ENCODE results near the gene HHIP. TPM values are rescaled to one million over a fixed set of nuclear protein-coding genes. Genes with fewer than 3 reads are reported as not detected.

Gene HHIP
- polyA plus RNA-seq, 4 donors, result 2.4 to 3.5 (median 2.9) TPM

DNA sequence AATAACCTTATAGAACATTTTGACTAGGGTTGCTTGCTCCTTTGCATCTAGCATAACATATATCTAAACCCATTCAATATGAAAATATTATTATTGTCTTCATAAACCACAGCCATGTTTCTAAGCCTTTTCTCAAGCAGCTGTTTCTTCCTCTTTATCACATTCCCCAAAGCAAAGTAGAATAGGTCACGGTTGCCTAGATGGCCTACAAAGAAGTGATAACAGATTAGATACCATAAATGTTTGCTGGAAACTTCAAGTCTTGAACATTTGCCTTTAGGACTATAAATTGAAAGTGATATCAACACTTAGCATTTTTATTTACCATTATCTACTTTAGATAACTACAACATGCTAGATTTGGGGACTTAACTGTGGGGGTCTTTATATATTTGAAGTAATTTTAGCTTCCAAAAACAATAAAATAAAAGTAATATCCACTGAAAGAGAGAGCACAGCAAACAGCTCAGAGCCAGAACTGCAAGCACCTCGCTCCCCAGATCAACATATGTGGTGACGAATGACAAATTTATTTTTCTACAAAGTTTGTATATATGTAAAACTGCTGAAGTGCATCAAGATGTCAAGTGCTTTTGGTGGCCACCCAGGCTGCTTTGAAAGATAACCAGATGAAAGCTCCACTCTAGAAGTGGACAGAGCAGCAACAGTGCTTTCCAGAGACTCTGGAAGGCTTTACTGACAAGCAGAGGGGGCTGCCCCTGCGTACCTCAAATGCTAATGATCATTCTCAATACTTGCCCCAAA, 8.0 kb downstream of the HHIP start:
- DNase-seq (ENCODE audit: low read depth in 4 of 4, low spot score in 2 of 4), result no peak

DNA sequence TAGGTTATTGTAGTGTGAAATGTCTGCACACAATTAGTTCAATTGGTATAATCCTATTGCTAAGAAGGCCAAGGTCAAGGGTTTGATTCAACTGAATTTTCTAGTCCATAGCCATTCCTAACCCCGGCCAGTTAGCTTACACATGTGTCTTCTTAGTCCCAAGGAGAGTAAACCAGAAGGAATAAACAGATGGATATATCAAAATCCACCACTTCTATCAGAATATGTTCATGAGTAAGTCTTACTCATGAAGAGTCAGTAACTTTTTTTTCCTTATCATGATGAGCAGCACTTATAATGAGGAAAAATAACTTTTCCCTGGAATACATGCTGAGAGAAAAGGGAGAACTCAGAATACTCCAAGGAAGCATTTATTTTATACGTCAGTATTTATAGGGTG, 9.5 kb downstream of the HHIP start:
- no peak for DNase-seq (ENCODE audit: low read depth in 4 of 4, low spot score in 2 of 4)

DNA sequence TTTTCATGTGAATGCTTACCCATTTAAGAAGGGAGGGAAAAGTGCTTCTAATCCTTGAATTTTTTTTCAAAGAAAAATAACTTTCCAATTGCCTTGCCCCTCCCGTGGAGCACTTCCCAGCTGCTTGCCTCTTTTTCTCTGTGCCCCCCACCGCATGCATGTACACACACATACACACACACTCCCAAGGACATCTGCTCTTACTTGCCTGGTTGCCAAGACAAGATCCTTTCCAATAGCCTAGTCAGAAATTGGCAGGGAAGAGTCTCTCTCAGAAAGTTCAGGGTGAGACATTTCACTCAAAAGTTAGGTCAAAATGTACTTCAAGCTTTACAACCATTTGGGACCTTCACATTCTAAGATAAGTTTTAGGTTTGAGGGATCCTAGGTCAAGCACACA, 10.9 kb downstream of the HHIP start:
- DNase-seq (ENCODE audit: low read depth in 4 of 4, low spot score in 2 of 4), result no peak

DNA sequence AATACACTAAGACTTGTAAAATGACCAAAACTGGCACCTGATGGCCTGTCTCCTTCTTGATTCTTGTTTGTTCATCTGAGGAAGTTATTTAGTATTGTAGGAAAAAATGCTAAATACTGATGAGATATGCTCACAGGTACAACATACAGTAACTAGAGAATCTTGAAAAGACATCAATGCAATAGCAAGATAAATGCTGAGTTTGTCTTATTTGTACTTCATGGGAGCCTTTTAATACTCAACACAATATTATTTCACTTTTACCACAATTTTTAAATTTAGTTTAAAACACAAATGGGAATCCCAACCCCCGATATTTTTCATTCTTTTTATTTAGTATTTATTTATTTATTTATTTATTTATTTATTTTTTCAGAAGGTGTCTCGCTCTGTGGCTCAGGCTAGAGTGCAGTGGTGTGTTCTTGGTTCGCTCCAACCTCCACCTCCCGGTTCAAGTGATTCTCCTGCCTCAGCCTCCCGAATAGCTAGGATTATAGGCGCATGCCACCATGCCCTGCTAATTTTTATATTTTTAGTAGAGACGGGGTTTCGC, 12.1 kb downstream of the HHIP start:
- DNase-seq (ENCODE audit: low read depth in 4 of 4, low spot score in 2 of 4), result no peak

DNA sequence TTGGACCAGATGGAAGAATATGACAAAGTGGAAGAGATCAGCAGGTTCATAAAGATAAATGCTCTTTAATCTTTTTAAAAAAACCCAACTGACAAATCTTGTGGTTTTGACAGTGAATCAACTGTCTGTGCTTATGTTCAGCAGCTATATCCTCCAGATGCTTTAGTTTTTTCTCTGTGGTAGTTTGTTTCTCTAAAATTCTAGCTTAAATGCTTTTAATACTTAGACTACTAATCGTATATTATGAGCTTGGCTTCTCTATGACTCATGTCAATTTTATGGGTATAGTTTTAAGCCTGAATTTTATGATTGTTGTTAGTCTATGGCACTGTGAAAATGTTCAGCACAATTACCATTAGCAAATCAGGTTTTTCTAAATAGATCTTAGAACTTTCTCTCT, 12.9 kb downstream of the HHIP start:
- DNase-seq (ENCODE audit: low read depth in 4 of 4, low spot score in 2 of 4), result no peak

DNA sequence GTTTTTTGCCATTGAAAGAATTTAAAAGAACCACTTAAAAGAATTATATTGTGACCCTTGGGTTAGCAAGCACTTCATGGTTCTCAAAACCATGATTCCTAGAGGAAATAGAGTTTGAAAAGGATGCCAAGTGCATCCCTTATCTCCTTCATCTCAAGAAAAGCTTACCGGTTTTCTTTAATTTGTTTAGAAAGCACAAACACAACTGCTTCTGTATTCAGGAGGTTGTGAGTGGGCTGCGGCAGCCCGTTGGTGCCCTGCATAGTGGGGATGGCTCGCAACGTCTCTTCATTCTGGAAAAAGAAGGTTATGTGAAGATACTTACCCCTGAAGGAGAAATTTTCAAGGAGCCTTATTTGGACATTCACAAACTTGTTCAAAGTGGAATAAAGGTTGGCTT, 13.5 kb downstream of the HHIP start:
- DNase-seq (ENCODE audit: low read depth in 4 of 4, low spot score in 2 of 4), result no peak

DNA sequence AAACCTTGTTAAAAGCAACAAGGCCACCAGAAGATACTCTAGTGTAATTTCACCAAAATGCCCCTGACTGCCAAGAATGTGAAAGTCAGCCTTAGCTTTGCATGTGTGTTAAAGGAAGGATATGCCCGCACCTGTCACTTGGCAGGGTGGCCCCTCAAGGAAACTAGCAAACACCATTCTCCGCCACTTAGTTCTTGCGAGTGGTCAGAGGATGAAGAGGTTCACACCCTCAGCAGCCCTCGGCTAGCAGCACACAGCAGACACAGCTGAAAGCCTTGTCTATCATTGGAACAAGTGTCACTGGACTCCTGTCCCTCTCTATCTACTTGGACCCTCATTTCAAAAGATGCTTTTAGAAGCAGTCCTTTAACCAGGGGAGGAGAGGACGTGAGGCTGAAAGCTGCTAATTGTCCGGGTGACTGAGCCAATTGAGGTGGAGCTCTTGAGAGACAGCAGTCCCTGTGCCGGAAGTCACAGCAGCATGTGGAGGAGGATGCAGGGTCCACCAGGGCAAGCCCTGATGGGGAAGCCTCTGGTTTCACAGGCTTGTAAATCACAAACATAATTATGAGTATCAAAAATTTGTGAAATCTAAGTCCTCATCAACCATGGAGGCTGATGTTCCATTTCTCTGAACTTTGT, 18.0 kb downstream of the HHIP start:
- DNase-seq (ENCODE audit: low read depth in 4 of 4, low spot score in 2 of 4), result no peak

DNA sequence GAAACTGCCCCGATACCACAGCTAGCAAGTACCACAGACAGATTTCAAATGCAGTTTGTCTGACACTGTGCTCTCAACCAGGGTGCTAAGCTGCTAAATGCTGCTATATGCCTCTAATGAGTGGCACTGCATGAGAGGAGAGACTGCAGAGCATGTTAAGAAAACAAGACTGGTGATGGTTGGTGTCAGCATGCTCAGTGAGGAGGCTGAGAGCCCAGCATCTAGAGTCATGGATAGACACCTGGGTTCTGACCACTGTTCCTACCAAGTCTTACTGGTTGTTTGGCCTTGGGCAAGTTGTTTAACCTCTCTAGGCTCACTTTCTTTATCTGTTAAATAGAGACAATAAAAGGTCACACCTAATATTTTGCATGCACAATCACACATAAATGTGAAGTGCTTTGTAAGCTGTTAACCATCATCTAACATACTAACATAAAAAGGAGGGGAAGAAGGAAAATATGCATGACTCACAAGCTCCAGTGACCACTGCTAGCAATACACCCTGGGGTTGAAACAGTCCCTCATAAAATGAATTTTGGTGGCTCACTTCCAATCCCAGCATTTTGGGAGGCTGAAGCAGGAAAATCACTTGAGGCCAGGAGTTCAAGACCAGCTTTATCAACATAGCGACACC, 20.7 kb downstream of the HHIP start:
- DNase-seq (ENCODE audit: low read depth in 4 of 4, low spot score in 2 of 4), result no peak

DNA sequence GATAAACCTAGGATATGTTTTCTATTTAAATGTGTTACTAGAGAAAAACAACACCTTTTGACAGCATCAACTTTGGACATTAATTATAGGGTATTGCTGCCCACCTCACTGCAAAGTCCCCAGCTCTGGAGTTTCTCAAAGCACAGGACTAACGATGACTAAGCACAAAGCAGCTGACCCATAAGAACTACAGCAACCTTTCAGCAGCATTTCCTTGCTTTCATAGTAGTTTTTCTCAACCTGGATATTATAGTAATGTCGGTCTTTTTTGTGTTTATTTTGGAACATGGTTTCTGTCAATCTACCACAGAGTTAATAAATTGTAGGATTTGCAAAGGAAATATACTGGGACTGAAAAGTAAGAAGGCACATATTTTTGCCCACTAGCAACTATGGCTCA, 21.5 kb downstream of the HHIP start:
- no peak for DNase-seq (ENCODE audit: low read depth in 4 of 4, low spot score in 2 of 4)

DNA sequence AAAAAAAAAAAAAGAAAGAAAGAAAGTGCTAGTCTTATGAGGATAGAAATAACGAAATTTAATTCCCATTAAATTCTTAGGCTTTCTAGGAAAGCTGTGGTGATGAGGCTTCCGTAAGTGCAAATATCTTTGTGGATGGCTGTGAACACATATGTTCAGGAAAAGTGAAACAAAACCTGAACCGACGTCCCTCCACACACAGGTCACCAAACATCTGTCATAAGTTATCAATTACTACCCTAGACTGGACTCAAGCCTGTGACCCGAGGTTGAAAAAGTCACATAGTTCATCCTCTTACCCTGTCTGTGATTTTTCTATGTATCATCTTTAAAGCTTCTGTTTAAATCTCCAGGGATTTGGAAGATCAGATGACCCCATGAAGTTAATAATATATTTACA, 24.8 kb downstream of the HHIP start:
- DNase-seq (ENCODE audit: low read depth in 4 of 4, low spot score in 2 of 4), result no peak

DNA sequence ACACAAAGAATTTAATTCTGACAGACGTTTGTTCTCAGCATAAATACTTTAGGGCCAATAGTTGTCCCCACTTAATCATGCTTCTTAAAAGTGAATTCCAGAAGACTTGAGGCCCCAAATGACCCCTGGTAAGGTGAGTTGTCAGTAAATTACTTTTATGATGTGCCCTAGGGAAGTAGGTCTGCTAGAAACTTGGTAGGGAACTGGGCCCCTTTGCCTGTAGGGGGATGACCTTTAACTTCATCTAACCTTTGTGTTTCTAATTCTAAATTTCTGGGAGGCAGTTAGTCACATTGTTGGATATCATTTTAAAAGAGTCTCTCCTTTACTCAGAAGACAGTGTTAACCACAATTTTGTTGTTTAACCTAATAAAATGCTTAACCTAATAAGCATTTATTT, 28.8 kb downstream of the HHIP start:
- no peak for DNase-seq (ENCODE audit: low read depth in 4 of 4, low spot score in 2 of 4)

DNA sequence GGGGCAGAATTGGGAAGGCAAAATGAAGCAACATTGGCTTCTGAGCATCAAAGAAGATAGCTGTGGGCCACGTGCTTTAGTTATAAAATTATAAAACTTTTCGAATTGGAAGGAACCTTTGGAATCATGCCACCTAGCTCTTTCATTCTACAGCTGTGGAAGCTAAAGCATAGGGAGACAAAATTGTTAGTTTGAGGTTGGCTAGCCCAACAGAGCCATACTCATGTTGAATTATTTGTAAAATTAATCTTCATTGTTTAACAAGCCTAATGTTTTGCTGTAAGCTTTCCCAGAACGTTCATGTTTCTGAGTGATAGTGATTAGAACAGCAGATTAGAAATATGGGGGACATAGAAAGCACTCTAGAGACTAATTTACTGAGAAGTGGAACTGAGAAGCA, 35.9 kb downstream of the HHIP start:
- DNase-seq (ENCODE audit: low read depth in 4 of 4, low spot score in 2 of 4), result no peak

DNA sequence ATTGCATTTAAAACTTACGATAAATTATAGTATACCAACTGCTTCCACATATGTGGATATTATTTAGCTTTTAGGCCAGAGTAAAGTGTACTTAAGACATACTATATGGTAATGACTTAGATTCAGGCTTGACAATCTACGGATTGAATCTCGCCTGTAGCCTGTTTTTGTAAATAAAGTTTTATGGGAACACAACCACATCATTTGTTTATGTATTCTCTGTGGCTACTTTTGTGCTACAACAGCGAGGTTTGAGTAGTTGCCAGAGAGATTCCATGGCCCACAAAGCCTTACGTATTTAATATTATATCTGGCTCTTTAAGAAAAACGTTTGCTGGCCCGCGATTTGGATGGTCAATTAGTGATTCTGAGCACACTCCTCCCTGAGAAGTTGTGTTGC, 37.6 kb downstream of the HHIP start:
- DNase-seq (ENCODE audit: low read depth in 4 of 4, low spot score in 2 of 4), result no peak

DNA sequence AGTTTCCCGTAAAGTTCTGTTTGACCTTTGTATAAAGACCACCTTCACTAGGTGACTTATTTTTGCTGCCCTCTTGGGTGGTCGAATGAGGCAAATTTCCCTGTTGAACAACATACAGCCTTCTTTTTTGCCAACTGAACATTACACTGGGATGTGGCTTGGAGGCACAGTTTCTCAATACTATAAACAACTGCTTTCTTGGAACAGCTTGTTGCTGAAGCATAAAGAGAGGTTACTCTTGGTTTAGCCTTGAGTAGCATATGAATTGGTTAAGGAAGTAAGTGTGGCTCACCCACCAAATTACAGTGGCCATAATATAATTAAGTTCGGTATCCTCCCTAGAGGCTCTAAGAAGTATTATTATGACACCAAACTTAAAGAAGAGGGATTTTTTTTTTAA, 40.0 kb downstream of the HHIP start:
- no peak for DNase-seq (ENCODE audit: low read depth in 4 of 4, low spot score in 2 of 4)

DNA sequence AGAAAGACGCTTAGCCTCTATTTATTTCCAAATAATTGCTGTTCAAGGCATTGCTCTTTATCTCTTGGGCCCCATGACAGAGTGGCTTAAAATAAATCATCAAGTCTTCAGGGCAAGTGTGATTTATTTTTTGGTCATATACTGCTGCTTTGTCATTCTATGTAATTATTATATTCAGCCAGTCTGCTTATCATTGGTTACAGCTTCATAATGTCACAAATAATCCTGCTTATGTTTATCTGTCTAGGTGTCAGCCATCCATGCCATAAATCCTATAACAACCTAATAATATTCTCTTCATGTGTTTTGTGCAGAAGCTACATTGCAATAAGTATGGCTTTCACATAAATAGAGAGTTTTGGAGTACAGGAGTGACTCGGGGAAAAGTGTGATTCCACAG, 41.0 kb downstream of the HHIP start:
- no peak for DNase-seq (ENCODE audit: low read depth in 4 of 4, low spot score in 2 of 4)

DNA sequence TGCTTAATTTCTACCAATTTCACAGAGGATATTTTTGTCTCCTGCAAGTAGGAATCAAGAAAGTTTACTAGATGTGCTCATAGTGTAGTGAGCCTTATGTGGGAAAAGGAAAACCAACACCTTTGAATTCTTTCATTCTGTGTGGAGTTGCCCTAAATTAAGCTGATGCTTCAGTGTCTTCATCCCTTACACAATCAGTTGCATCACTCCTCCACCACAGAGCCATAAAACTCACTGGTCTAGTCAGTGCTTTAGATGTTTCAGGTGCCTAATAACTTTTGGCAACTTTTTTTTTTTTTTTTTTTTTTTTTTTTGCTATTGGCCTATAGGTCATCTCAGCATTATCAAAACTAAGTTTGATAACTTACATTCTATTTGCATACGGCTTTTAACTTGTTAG, 41.5 kb downstream of the HHIP start:
- no peak for DNase-seq (ENCODE audit: low read depth in 4 of 4, low spot score in 2 of 4)

DNA sequence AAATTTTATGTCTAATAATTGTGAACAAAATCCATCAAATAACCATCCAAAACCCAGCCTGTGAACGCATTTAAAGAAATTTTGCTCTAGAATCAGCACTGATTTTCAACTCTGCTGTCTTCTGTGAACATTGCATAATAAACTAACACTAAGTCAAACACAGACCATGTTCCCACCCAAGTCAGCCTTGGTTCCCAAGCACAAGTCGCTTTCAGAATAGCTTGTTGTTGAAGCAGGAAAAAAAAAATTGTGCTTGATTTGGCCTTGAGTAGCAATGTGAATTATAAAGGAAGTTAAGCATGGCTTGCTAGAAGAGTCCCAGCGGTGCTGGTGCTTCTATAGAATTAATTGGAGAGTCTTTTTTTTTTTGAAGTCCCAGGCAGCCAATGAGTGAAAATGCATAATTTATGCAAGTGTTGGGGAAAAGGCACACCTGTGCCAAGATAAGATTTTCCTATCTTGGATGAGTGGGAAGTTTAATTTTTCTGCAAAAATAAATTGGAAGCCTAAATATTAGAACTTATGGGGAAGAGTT, 42.1 kb downstream of the HHIP start:
- no peak for DNase-seq (ENCODE audit: low read depth in 4 of 4, low spot score in 2 of 4)

DNA sequence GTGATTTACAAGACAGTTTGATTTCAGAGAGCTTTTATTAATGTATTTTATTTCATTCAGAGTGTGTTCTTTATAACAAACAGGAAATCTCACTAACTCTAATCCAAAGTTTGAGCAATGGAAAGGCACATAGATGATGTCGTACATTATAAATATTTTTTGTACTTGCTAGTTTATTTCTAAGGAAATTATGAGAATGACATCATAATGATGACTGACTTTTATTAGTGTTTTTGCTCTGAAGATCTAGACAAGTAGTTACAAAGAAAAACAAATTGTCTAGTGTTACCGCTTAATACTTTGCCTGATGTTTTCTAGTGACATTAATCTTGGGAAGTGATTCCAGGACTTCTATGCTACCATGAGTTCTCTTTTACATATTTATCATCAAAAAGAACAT, 43.2 kb downstream of the HHIP start:
- DNase-seq (ENCODE audit: low read depth in 4 of 4, low spot score in 2 of 4), result no peak

DNA sequence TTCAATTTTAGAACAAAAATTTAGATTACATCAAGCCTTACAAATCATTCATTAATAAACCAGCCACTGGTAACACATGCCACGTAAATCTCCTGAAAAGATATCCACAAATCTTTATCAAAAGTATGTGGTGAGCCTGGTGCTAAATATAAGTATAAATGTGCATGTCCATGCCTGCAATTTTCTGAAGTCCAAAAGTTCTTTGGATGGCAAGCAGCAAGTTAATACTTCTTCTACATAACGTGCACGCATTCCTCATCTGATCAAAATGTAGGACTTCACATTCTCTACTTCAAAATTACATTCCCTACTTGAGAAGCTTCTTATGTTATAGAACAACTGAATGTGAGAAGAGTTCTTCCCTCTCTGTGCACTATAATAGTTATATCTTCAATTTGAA, 49.8 kb downstream of the HHIP start:
- DNase-seq (ENCODE audit: low read depth in 4 of 4, low spot score in 2 of 4), result no peak

DNA sequence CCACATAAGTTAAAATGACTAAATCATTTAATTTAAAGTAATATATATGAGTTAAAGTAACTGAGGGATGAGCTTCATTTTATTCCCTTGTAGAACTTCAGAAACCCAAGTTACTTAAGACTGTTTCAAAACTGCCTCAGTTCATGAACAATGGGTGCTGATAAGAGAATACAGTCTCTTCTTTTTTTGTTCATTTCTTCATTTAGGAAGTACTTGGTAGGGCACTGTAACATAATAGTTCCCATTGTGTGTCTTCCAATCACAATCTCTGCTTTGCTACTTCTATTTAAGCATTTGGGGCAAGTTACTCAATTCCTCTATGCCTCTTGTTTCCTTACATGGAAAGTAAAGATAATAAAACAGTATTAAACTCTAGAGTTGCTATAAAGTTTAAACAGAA, 50.4 kb downstream of the HHIP start:
- DNase-seq (ENCODE audit: low read depth in 4 of 4, low spot score in 2 of 4), result no peak

DNA sequence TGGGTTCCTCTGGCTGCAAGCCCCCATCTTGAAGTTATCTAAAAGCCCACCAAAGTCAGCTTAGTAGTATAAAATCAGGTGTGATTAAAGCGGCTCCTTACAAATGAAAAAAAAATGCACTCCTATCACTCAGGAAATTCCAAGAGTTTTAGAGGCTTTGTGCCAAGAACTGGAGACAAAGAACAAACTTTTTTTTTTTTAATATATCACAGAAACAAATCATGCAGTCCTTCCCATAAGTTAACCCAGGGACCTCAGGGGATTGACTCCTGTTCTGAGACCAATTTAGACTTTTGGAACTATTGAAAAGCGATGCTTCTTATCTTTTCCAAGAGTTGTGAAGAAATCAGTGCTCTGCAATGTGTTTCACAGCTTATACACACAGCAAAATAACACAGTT, 53.6 kb downstream of the HHIP start:
- DNase-seq (ENCODE audit: low read depth in 4 of 4, low spot score in 2 of 4), result no peak
